Skeletal muscle tissue (tissue), 5 donors: ENCODE results near the gene SEC24A. TPM values are rescaled to one million over a fixed set of nuclear protein-coding genes. Genes with fewer than 3 reads are reported as not detected.
"Not testable (repeated sequence)": the region's sequence is repeated elsewhere in the genome, so short reads cannot be mapped to it uniquely, and the experiment has no call there.

Experiments used
- H3K27ac ChIP-seq: one replicate; pipeline ENCODE4 v1.7.0; 2013; ENCODE audit warnings: mild to moderate bottlenecking, low read depth, low read length, inconsistent platforms
- H3K27me3 ChIP-seq, 3 donors: one replicate each; pipeline ENCODE4 v1.7.0; 2013; ENCODE audit warnings: low read length in 3 of 3; ENCODE audit not compliant: control insufficient read depth in 3 of 3, insufficient read depth in 3 of 3
- H3K36me3 ChIP-seq, 3 donors: one replicate each; pipeline ENCODE4 v1.7.0; 2013; ENCODE audit warnings: low read length in 3 of 3; ENCODE audit not compliant: control insufficient read depth in 3 of 3, insufficient read depth in 3 of 3
- H3K4me1 ChIP-seq, 3 donors: one replicate each; pipeline ENCODE4 v1.7.0; 2013; ENCODE audit warnings: low read length in 3 of 3, mild to moderate bottlenecking in 3 of 3; ENCODE audit not compliant: control insufficient read depth in 3 of 3, insufficient read depth in 3 of 3
- H3K4me3 ChIP-seq, 3 donors: one replicate each; pipeline ENCODE4 v1.7.0; 2013; ENCODE audit warnings: low read length in 3 of 3
- H3K9ac ChIP-seq, 3 donors: one replicate each; pipeline ENCODE4 v1.7.0; 2013; ENCODE audit warnings: low read length in 3 of 3, mild to moderate bottlenecking in 3 of 3, moderate library complexity in 2 of 3, low read depth in 1 of 3
- H3K9me3 ChIP-seq, 3 donors: one replicate each; pipeline ENCODE4 v1.7.0; 2013; ENCODE audit warnings: low read length in 3 of 3; ENCODE audit not compliant: control insufficient read depth in 3 of 3
- small RNA-seq: library from RNA; depleted of rRNA; stranded (forward); fragments of <200 nt; gene quantifications from one replicate; pipeline ENCODE3, GENCODE V24; 2014
- total RNA-seq: library from RNA; depleted of rRNA; stranded (reverse); fragments of >200 nt; gene quantifications from one replicate; pipeline ENCODE4 v1.2.3, GENCODE V29; 2014
- donor health status: Osteomylitis.

The SEC24A gene
- total RNA-seq, 1 donor from 2014 or later, result 20.9 TPM

DNA sequence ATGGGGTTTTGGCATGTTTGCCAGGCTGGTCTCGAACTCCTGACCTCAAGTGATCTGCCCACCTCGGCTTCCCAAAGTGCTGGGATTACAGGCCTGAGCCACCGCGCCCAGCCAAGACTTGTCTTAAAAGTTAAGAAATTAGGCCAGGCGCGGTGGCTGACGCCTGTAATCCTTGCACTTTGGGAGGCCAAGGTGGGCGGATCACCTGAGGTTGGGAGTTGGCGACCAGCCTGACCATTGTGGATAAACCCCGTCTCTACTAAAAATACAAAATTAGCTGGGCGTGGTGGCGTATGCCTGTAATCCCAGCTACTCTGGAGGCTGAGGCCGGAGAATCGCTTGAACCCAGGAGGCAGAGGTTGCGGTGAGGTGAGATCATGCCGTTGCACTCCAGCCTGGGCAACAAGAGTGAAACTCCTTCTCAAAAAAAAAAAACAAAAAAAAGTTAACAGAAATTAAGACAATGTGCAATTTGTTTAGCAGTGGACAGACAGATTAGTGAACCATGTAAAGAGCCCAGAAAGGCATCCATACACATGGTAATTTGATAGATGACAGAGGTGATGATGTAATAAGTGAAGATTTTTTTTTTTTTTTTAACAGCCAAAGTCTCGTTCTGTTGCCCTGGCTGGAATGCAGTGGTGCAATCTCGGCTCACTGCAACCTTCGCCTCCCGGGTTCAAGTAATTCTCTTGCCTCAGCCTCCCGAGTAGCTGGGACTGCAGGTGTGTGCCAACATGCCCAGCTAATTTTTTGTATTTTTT is 119.1 kb downstream of the SEC24A start:
- H3K9me3 ChIP-seq, H3K4me3 ChIP-seq, H3K4me1 ChIP-seq, H3K27me3 ChIP-seq, H3K9ac ChIP-seq, H3K27ac ChIP-seq: not testable (repeated sequence)
- peaks cover 21 to 43% (median 32%) of the 10 kb centered on the region in 3 donors for H3K36me3 ChIP-seq

DNA sequence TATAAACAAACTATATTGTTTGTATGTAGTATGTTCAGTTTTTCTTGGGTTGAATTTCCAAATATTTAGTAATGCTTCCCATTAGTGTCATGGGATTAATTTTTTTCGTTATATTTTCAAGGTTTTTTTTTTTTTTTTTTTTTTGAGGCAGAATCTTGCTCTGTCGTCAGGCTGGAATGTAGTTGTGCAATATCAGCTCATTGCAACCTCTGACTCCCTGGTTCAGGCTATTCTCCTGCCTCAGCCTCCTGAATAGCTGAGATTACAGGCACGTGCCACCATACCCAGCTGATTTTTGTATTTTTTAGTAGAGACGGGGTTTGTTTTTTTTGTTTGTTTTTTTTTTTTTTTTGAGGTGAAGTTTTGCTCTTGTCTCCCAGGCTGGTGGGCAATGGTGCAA is 120.6 kb downstream of the SEC24A start:
- Histone ChIP-seq H3K9me3 (no peaks in the 10 kb centered on the region), H3K36me3 (peaks cover 27 to 51% (median 40%) of the 10 kb centered on the region in 3 donors), H3K27me3 (no peaks in the 10 kb centered on the region), H3K27ac (no peak overlapping the region), H3K4me3 (no peak overlapping the region), H3K4me1 (no peaks in the 10 kb centered on the region), H3K9ac (no peak overlapping the region)

DNA sequence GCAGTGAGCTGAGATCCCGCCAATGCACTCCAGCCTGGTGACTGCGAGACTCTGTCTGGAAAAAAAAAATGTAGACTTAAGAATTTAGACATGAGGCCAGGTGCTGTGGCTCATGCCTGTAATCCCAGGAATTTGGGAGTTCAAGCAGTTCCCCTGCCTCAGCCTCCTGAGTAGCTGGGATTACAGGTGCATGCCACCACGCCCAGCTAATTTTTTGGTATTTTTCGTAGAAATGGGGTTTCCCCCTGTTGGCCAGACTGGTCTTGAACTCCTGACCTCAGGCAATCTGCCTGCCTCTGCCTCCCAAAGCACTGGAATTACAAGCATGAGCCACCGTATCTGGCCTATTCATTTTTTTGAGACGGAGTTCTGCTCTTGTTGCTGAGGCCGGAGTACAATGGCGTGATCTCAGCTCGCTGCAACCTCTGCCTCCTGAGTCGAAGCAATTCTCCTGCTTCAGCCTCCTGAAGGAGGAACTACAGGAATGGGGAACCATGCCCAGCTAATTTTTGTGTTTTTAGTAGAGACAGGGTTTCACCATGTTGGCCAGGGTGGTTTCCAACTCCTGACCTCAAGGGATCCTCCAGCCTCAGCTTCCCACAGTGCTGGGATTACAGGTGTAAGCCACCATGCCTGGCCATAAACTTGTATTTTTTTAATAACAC is 124.0 kb downstream of the SEC24A start:
- no peaks in the 10 kb centered on the region for H3K4me1 ChIP-seq
- H3K4me3 ChIP-seq, result no peak overlapping the region
- H3K9me3 ChIP-seq, result no peaks in the 10 kb centered on the region
- H3K27me3 ChIP-seq, result no peaks in the 10 kb centered on the region
- no peak overlapping the region for H3K9ac ChIP-seq
- H3K36me3 ChIP-seq, result peaks cover 32 to 36% (median 34%) of the 10 kb centered on the region in 3 donors
- H3K27ac ChIP-seq, result no peak overlapping the region

DNA sequence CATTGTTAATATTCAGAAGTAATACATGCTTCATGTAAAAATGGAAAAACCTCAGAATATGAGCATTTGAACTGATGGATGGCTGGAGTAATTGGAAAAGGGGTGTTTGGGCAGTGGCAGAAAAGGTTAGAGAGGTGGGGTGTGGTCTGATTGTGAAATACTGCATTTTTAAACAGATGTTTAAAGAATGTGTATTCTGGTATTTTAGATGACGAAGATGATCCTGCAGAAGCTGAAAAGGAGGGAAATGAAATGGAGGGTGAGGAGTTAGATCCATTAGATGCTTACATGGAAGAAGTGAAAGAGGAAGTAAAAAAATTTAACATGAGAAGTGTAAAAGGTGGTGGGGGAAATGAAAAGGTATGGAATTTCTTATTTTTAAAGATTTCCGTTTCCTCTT is 128.8 kb downstream of the SEC24A start:
- Histone ChIP-seq H3K27ac (no peak overlapping the region), H3K36me3 (peaks cover 25 to 59% (median 47%) of the 10 kb centered on the region in 3 donors), H3K27me3 (no peaks in the 10 kb centered on the region), H3K4me1 (no peaks in the 10 kb centered on the region), H3K9ac (no peak overlapping the region), H3K9me3 (no peaks in the 10 kb centered on the region), H3K4me3 (no peak overlapping the region)

Small RNAs within 50 kb of the gene (small RNA-seq; reads per million reads assigned to genes)
- gene RNU6-1164P (not detected), gene RNU6-1311P (not detected), gene RNU6-757P (not detected)

Other genes starting within 250 kb of the SEC24A start
- gene CDKN2AIPNL, start 236.9 kb upstream of the SEC24A start, total RNA-seq, result 37.1 TPM
- gene JADE2, start 123.1 kb upstream of the SEC24A start, total RNA-seq, result 1.6 TPM
- gene SAR1B, start 16.0 kb upstream of the SEC24A start, total RNA-seq, result 23.5 TPM
- 28.7 TPM for gene CAMLG, start 89.8 kb downstream of the SEC24A start, total RNA-seq
- gene DDX46, start 110.0 kb downstream of the SEC24A start, total RNA-seq, result 25.6 TPM
- 31.3 TPM for gene C5orf24, start 197.2 kb downstream of the SEC24A start, total RNA-seq
- gene TXNDC15, start 225.6 kb downstream of the SEC24A start, total RNA-seq, result 75.2 TPM